HEK293 (cell line): ENCODE data around the gene FILIP1L.
A peak's percentile ranks its signal among the peaks of the same experiment; 100 is the strongest.

Experiments
- CTCF ChIA-PET: fragments of 350-600 bp; formaldehyde crosslinking; extraction: SDS; loops from one replicate; lab custom pipeline; 2021; ENCODE audit warnings: antibody characterized with exemption; lab: Yijun Ruan, JAX
- POLR2A ChIA-PET: fragments of 300-600 bp; formaldehyde crosslinking; extraction: SDS; loops from one replicate; lab custom pipeline; 2020; ENCODE audit warnings: antibody characterized with exemption, inconsistent platforms; lab: Yijun Ruan, JAX
- H3K27ac ChIP-seq: fragments of 200-500 bp; sonication (Bioruptor generic); 2 replicates; pipeline ENCODE4 v1.5.1; 2014; ENCODE audit warnings: low read depth, low read length, control low read depth, inconsistent platforms; ENCODE audit errors: extremely low read depth
- H3K36me3 ChIP-seq, 2 experiments: fragments of 200-500 bp in 1 of 2; sonication (Bioruptor generic) in 1 of 2; 1 replicate in 1 of 2; 2 replicates in 1 of 2; pipeline ENCODE4 v1.5.1; 2014 to 2017; ENCODE audit warnings: inconsistent platforms in 2 of 2, low read length in 2 of 2; ENCODE audit not compliant: control insufficient read depth in 2 of 2, insufficient read depth in 1 of 2
- H3K4me1 ChIP-seq: fragments of 200-500 bp; sonication (Bioruptor generic); 2 replicates; pipeline ENCODE4 v1.5.1; 2014; ENCODE audit warnings: mild to moderate bottlenecking, low read length, inconsistent platforms; ENCODE audit not compliant: control insufficient read depth, insufficient read depth
- H3K4me3 ChIP-seq: 2 replicates; pipeline ENCODE4 v1.5.1; 2011; ENCODE audit warnings: low read depth, mild to moderate bottlenecking, control low read depth, low read length, moderate library complexity
- H3K9me3 ChIP-seq: fragments of 200-500 bp; sonication (Bioruptor generic); 2 replicates; pipeline ENCODE4 v1.5.1; 2014; ENCODE audit warnings: low read depth, low read length, inconsistent platforms; ENCODE audit not compliant: control insufficient read depth, insufficient read depth
- AEBP2 ChIP-seq: fragments of 450-650 bp; formaldehyde crosslinking; IDR thresholded peaks from 2 replicates; pipeline ENCODE4 v1.5.1; 2016; ENCODE audit warnings: missing biosample characterization, missing genetic modification characterization, borderline replicate concordance
- HOXD13 ChIP-seq: sonication (generic); formaldehyde crosslinking; IDR thresholded peaks from 2 replicates; pipeline ENCODE4 v1.8.0; 2022; ENCODE audit warnings: missing genetic modification reagents, borderline replicate concordance
- INSM2 ChIP-seq: fragments of 450-650 bp; formaldehyde crosslinking; IDR thresholded peaks from 2 replicates; pipeline ENCODE4 v1.5.1; 2016; ENCODE audit warnings: missing biosample characterization, missing genetic modification characterization
- KLF1 ChIP-seq: fragments of 450-650 bp; formaldehyde crosslinking; IDR thresholded peaks from 2 replicates; pipeline ENCODE4 v1.5.1; 2016; ENCODE audit warnings: missing biosample characterization, missing genetic modification characterization
- OSR2 ChIP-seq: fragments of 450-650 bp; formaldehyde crosslinking; IDR thresholded peaks from 2 replicates; pipeline ENCODE4 v1.5.1; 2016; ENCODE audit warnings: missing biosample characterization, missing genetic modification characterization
- SP7 ChIP-seq: fragments of 450-650 bp; formaldehyde crosslinking; IDR thresholded peaks from 2 replicates; pipeline ENCODE4 v1.5.1; 2016; ENCODE audit warnings: missing biosample characterization, missing genetic modification characterization
- TCF7L2 ChIP-seq: IDR thresholded peaks from 2 replicates; pipeline ENCODE4 v1.6.1; 2011; ENCODE audit warnings: low read depth, mild to moderate bottlenecking, inconsistent platforms, low read length, moderate library complexity, borderline replicate concordance
- ZNF148 ChIP-seq: fragments of 450-650 bp; formaldehyde crosslinking; IDR thresholded peaks from 2 replicates; pipeline ENCODE4 v1.5.0; 2017; ENCODE audit warnings: missing biosample characterization, missing genetic modification characterization, borderline replicate concordance
- ZNF174 ChIP-seq: fragments of 450-650 bp; formaldehyde crosslinking; IDR thresholded peaks from 2 replicates; pipeline ENCODE4 v1.5.0; 2017; ENCODE audit warnings: missing biosample characterization, mild to moderate bottlenecking, missing genetic modification characterization
- ZNF211 ChIP-seq: fragments of 450-650 bp; formaldehyde crosslinking; IDR thresholded peaks from 2 replicates; pipeline ENCODE4 v1.5.1; 2016; ENCODE audit warnings: low read depth, missing biosample characterization, missing genetic modification characterization
- ZNF248 ChIP-seq: fragments of 450-650 bp; formaldehyde crosslinking; IDR thresholded peaks from 2 replicates; pipeline ENCODE4 v1.5.1; 2017; ENCODE audit warnings: missing biosample characterization, missing genetic modification characterization
- ZNF280C ChIP-seq: fragments of 450-650 bp; formaldehyde crosslinking; IDR thresholded peaks from 2 replicates; pipeline ENCODE4 v1.5.1; 2016; ENCODE audit warnings: missing biosample characterization, missing genetic modification characterization
- ZNF302 ChIP-seq: fragments of 450-650 bp; formaldehyde crosslinking; IDR thresholded peaks from 2 replicates; pipeline ENCODE4 v1.5.1; 2016; ENCODE audit warnings: missing biosample characterization, missing genetic modification characterization, low read depth
- ZNF324 ChIP-seq: fragments of 450-650 bp; formaldehyde crosslinking; IDR thresholded peaks from 2 replicates; pipeline ENCODE4 v1.5.1; 2016; ENCODE audit warnings: missing biosample characterization, missing genetic modification characterization
- ZNF37A ChIP-seq: fragments of 450-650 bp; IDR thresholded peaks from 2 replicates; pipeline ENCODE4 v1.5.1; 2018; ENCODE audit warnings: missing biosample characterization, missing genetic modification characterization
- ZNF501 ChIP-seq: fragments of 450-650 bp; formaldehyde crosslinking; IDR thresholded peaks from 2 replicates; pipeline ENCODE4 v1.5.1; 2016; ENCODE audit warnings: missing biosample characterization, missing genetic modification characterization
- ZNF600 ChIP-seq: fragments of 450-650 bp; formaldehyde crosslinking; IDR thresholded peaks from 2 replicates; pipeline ENCODE4 v1.5.1; 2016; ENCODE audit warnings: missing biosample characterization, missing genetic modification characterization
- ZNF645 ChIP-seq: fragments of 450-650 bp; formaldehyde crosslinking; IDR thresholded peaks from 2 replicates; pipeline ENCODE4; 2016; ENCODE audit warnings: missing biosample characterization, missing genetic modification characterization
- ZNF692 ChIP-seq: fragments of 450-650 bp; formaldehyde crosslinking; IDR thresholded peaks from 2 replicates; pipeline ENCODE4 v1.5.1; 2016; ENCODE audit warnings: missing biosample characterization, missing genetic modification characterization
- ZNF701 ChIP-seq: fragments of 450-650 bp; formaldehyde crosslinking; IDR thresholded peaks from 2 replicates; pipeline ENCODE4 v1.5.1; 2016; ENCODE audit warnings: missing biosample characterization, missing genetic modification characterization

FILIP1L gene

GRCh38 chr3:99925584-99926230 lies 188.6 kb downstream of the FILIP1L start (continued):
- TF ChIP-seq INSM2 (tag by site-specific recombination): 0 out of 2 replicates have a peak, but pooled peaks have one; percentile 29

GRCh38 chr3:99923873-99924272 lies 190.4 kb downstream of the FILIP1L start:
- ChIA-PET CTCF (interaction anchor here (0.6 kb wide), 1 partner anchor 80 kb away, joined by 3 read pairs; no protein-coding TSS in a partner anchor), POLR2A (no interaction called here)
- Histone ChIP-seq H3K4me1 (peaks cover 5% of the 10 kb centered on the region; the same call in 1 of the 2 replicates), H3K36me3 (no peaks in the 10 kb centered on the region), H3K27ac (no peak overlapping the region), H3K4me3 (no peak overlapping the region), H3K9me3 (no peaks in the 10 kb centered on the region)
- TF ChIP-seq ZNF280C (tag by site-specific recombination) (no peak), INSM2 (tag by site-specific recombination) (no peak), ZNF701 (tag by site-specific recombination) (no peak), ZNF600 (no peak), ZNF645 (no peak), HOXD13 (CRISPR knock-in tag) (no peak), OSR2 (tag by site-specific recombination) (no peak), ZNF501 (no peak), ZNF324 (no peak), ZNF174 (no peak), TCF7L2 (no peak), ZNF148 (no peak), ZNF211 (tag by site-specific recombination) (no peak), ZNF248 (tag by site-specific recombination) (no peak), AEBP2 (tag by site-specific recombination) (no peak), KLF1 (tag by site-specific recombination) (no peak), SP7 (tag by site-specific recombination) (no peak), ZNF37A (tag by site-specific recombination) (no peak), ZNF692 (tag by site-specific recombination) (no peak), ZNF302 (tag by site-specific recombination) (no peak)
